HepG2 (cell line): ENCODE results near the gene EPS8L3. TPM values are rescaled to one million over a fixed set of nuclear protein-coding genes. Genes with fewer than 3 reads are reported as not detected.

Source experiments
- CBX2 ChIP-seq, 2 experiments: fragments of 200-600 bp in 1 of 2; sonication (generic); formaldehyde crosslinking in 1 of 2; IDR thresholded peaks; 2 replicates each; pipeline versions ENCODE4 v1.7.0 to v1.8.1; 2018 to 2022; ENCODE audit warnings: low read depth in 2 of 2, low read length in 1 of 2, mild to moderate bottlenecking in 1 of 2, missing genetic modification reagents in 1 of 2
- FOXK1 ChIP-seq: sonication (generic); formaldehyde crosslinking; IDR thresholded peaks from 2 replicates; pipeline ENCODE4 v1.4.0; 2020; ENCODE audit warnings: low read depth, missing genetic modification reagents, borderline replicate concordance
- FOXO1 ChIP-seq: sonication (generic); formaldehyde crosslinking; IDR thresholded peaks from 2 replicates; pipeline ENCODE4 v1.4.0; 2020; ENCODE audit warnings: missing genetic modification reagents
- HDAC1 ChIP-seq: sonication (generic); formaldehyde crosslinking; IDR thresholded peaks from 2 replicates; pipeline ENCODE4 v1.5.1; 2020; ENCODE audit warnings: mild to moderate bottlenecking, missing genetic modification reagents
- HOXA5 ChIP-seq: sonication (generic); formaldehyde crosslinking; IDR thresholded peaks from 2 replicates; pipeline ENCODE4 v1.4.0; 2020; ENCODE audit warnings: missing genetic modification reagents
- RFXAP ChIP-seq: sonication (generic); formaldehyde crosslinking; IDR thresholded peaks from 2 replicates; pipeline ENCODE4 v1.4.0; 2020; ENCODE audit warnings: missing genetic modification reagents, borderline replicate concordance
- RXRA ChIP-seq: sonication (generic); formaldehyde crosslinking; IDR thresholded peaks from 2 replicates; pipeline ENCODE4 v1.5.1; 2020; ENCODE audit warnings: missing genetic modification reagents
- SSRP1 ChIP-seq: IDR thresholded peaks from 2 replicates; pipeline ENCODE4 v1.6.1; 2016; ENCODE audit warnings: control low read depth
- TARDBP ChIP-seq: sonication (generic); formaldehyde crosslinking; IDR thresholded peaks from 2 replicates; pipeline ENCODE4 v1.8.0; 2022; ENCODE audit warnings: mild to moderate bottlenecking, missing genetic modification reagents
- ZEB1 ChIP-seq: IDR thresholded peaks from 2 replicates; pipeline ENCODE4 v1.6.1; 2012; ENCODE audit warnings: mild to moderate bottlenecking, low read depth, inconsistent platforms; ENCODE audit not compliant: insufficient replicate concordance
- ZSCAN21 ChIP-seq: sonication (generic); formaldehyde crosslinking; IDR thresholded peaks from 2 replicates; pipeline ENCODE4 v1.8.0; 2022; ENCODE audit warnings: mild to moderate bottlenecking, missing genetic modification reagents, moderate library complexity, borderline replicate concordance
- ZSCAN25 ChIP-seq: sonication (generic); formaldehyde crosslinking; IDR thresholded peaks from 2 replicates; pipeline ENCODE4 v1.8.0; 2022; ENCODE audit warnings: mild to moderate bottlenecking, missing genetic modification reagents
- ZSCAN29 ChIP-seq: sonication (generic); formaldehyde crosslinking; conservative IDR thresholded peaks from 2 replicates; pipeline ENCODE4 v1.4.0; 2020; ENCODE audit warnings: mild to moderate bottlenecking, missing genetic modification reagents
- polyA plus RNA-seq, 8 experiments: library from polyadenylated mRNA; depleted of rRNA in 3 of 8; stranded (reverse) in 7 of 8; unstranded in 1 of 8; fragments of >200 nt; fragmentation: Illumina TruSeq in 4 of 8; extraction: Trizol in 4 of 8; gene quantifications; 2 replicates each; pipeline versions ENCODE4 v1.2.1 to v1.2.3, GENCODE V29; 2011 to 2016; ENCODE audit warnings: low read depth in 4 of 8, missing spikeins in 1 of 8, mixed read lengths in 1 of 8; ENCODE audit not compliant: insufficient read depth in 1 of 8
- total RNA-seq, 5 experiments: library from RNA; depleted of rRNA; stranded (reverse); fragments of >200 nt; fragmentation: Illumina TruSeq; extraction: Trizol; gene quantifications; 2 replicates each; pipeline ENCODE4 v1.2.3, GENCODE V29; 2016; ENCODE audit warnings: low read depth in 1 of 5
- TF ChIP-seq, protein P1 (sequence below): sonication (generic); formaldehyde crosslinking; IDR thresholded peaks from 2 replicates; pipeline ENCODE4 v1.4.0; 2020; ENCODE audit warnings: low read depth, mild to moderate bottlenecking, missing genetic modification reagents
- TF ChIP-seq, protein P2 (sequence below): sonication (generic); formaldehyde crosslinking; IDR thresholded peaks from 2 replicates; pipeline ENCODE4 v1.8.1; 2023; ENCODE audit warnings: mild to moderate bottlenecking, moderate library complexity, missing genetic modification reagents
- TF ChIP-seq, protein P3 (sequence below): IDR thresholded peaks from 2 replicates; pipeline ENCODE4 v1.6.1; 2016; ENCODE audit warnings: low read depth
- TF ChIP-seq, protein P4 (sequence below): sonication (generic); formaldehyde crosslinking; IDR thresholded peaks from 2 replicates; pipeline ENCODE4 v1.5.1; 2020; ENCODE audit warnings: missing genetic modification reagents, mild to moderate bottlenecking, borderline replicate concordance
- TF ChIP-seq, protein P5 (sequence below): sonication (generic); formaldehyde crosslinking; IDR thresholded peaks from 2 replicates; pipeline ENCODE4 v1.5.0; 2020; ENCODE audit warnings: mild to moderate bottlenecking, low read depth, missing genetic modification reagents, borderline replicate concordance
- TF ChIP-seq, protein P6 (sequence below): sonication (generic); formaldehyde crosslinking; IDR thresholded peaks from 2 replicates; pipeline ENCODE4 v1.4.0; 2020; ENCODE audit warnings: mild to moderate bottlenecking, missing genetic modification reagents

EPS8L3 gene
- total and polyA plus RNA-seq, 2 of the 13 experiments (the other 11 are each of a cell fraction or from before 2014, with no cell fraction given), result 18.2 to 106 TPM

DNA sequence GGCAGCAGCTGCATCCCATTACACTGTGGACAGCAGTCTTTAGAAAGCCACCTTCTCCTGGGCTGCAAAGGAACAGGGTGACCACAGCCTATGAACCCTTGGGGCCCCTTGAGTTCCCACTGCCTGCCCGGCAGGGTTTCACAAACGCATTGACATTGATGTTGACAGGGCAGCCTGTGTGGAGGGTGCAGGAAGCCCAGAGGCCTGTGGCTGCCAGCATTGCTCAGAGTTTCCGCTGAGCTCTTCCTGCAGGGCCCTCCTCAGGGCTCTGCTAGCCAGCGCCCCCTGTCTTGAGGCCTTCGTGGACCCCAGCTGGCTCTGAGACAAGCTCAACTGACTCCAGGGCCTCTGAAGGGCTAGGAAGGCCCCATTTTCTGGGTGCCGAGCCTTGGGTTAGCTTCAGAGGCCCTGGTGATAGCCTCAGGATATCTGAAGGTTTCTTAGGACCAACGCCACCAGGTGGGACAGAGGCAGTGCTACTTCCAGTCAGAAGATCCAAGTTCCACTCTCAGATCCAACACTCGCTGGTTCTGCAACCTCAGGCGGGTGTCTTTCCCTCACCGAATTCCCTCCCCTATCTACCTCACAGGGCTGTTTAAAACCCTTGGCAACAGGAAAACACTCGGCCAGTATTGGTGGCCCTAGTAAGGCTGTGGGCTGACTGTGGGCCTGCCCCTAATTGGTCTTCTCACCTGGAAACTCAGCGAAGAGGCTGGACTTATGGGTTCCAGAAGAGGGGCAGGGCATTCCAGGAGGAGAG, 27.2 kb upstream of the EPS8L3 start (continued):
- TF ChIP-seq CBX2 (IDR thresholded peaks at IDR 0.05; ENCODE audit: low read depth, low read length), result no peak
- TF ChIP-seq CBX2 (CRISPR knock-in tag; IDR thresholded peaks at IDR 0.05; ENCODE audit: low read depth), result no peak
- TF ChIP-seq, protein P1, sequence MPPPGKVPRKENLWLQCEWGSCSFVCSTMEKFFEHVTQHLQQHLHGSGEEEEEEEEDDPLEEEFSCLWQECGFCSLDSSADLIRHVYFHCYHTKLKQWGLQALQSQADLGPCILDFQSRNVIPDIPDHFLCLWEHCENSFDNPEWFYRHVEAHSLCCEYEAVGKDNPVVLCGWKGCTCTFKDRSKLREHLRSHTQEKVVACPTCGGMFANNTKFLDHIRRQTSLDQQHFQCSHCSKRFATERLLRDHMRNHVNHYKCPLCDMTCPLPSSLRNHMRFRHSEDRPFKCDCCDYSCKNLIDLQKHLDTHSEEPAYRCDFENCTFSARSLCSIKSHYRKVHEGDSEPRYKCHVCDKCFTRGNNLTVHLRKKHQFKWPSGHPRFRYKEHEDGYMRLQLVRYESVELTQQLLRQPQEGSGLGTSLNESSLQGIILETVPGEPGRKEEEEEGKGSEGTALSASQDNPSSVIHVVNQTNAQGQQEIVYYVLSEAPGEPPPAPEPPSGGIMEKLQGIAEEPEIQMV, result no peak
- TF ChIP-seq, protein P2, sequence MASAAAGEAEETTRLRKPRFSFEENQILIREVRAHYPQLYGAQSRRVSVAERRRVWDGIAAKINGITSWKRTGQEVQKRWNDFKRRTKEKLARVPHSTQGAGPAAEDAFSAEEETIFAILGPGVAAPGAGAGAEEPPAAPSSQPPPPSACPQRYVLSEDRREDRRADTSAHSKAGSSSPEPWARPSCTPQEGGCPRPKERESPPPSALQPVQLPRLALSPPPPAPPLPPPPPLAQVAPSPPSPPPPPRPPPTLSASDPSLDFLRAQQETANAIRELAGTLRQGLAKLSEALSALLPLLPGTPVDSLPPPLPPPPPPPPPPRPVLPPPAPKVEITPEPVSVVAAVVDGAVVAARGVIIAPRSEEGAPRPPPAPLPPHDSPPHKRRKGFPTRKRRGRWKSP (CRISPR knock-in tag), result 0 out of 2 replicates have a peak, but pooled peaks have one; percentile 28
- peak; percentile 97 for TF ChIP-seq RFXAP (CRISPR knock-in tag)
- 0 out of 2 replicates have a peak, but pooled peaks have one; percentile 55 for TF ChIP-seq HOXA5 (CRISPR knock-in tag)
- TF ChIP-seq, protein P3, sequence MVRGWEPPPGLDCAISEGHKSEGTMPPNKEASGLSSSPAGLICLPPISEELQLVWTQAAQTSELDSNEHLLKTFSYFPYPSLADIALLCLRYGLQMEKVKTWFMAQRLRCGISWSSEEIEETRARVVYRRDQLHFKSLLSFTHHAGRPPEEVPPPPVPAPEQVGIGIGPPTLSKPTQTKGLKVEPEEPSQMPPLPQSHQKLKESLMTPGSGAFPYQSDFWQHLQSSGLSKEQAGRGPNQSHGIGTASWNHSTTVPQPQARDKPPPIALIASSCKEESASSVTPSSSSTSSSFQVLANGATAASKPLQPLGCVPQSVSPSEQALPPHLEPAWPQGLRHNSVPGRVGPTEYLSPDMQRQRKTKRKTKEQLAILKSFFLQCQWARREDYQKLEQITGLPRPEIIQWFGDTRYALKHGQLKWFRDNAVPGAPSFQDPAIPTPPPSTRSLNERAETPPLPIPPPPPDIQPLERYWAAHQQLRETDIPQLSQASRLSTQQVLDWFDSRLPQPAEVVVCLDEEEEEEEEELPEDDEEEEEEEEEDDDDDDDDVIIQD (CRISPR knock-in tag), result peak; percentile 29; the same call in 1 of the 2 replicates
- TF ChIP-seq FOXO1 (CRISPR knock-in tag), result peak; percentile 29; the same call in 1 of the 2 replicates
- 0 out of 2 replicates have a peak, but pooled peaks have one; percentile 65 for TF ChIP-seq ZSCAN29 (CRISPR knock-in tag)
- peak; percentile 36 for TF ChIP-seq ZEB1
- 0 out of 2 replicates have a peak, but pooled peaks have one; percentile 17 for TF ChIP-seq SSRP1 (CRISPR knock-in tag)
- TF ChIP-seq, protein P4, sequence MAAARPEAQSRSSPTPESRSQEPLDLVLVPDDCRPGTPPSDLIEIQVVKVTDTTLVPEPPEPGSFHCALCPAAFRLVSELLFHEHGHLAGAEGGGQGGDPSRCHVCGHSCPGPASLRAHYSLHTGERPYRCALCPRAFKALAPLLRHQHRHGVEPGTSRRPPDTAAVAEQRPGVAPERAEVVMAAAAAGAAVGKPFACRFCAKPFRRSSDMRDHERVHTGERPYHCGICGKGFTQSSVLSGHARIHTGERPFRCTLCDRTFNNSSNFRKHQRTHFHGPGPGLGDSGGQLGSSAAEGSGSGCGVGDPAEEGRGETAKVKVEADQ (CRISPR knock-in tag), result peak; percentile 66; the same call in 1 of the 2 replicates
- peak; percentile 40; the same call in 1 of the 2 replicates for TF ChIP-seq FOXK1 (CRISPR knock-in tag)
- no peak for TF ChIP-seq ZSCAN21 (CRISPR knock-in tag)
- peak; percentile 52 for TF ChIP-seq HDAC1 (CRISPR knock-in tag)
- TF ChIP-seq RXRA (CRISPR knock-in tag), result peak; percentile 67; the same call in 1 of the 2 replicates
- peak; percentile 27; the same call in 1 of the 2 replicates for TF ChIP-seq TARDBP
- TF ChIP-seq, protein P5, sequence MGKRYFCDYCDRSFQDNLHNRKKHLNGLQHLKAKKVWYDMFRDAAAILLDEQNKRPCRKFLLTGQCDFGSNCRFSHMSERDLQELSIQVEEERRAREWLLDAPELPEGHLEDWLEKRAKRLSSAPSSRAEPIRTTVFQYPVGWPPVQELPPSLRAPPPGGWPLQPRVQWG (CRISPR knock-in tag), result no peak
- 0 out of 2 replicates have a peak, but pooled peaks have one; percentile 37 for TF ChIP-seq ZSCAN25 (CRISPR knock-in tag)
- TF ChIP-seq, protein P6, sequence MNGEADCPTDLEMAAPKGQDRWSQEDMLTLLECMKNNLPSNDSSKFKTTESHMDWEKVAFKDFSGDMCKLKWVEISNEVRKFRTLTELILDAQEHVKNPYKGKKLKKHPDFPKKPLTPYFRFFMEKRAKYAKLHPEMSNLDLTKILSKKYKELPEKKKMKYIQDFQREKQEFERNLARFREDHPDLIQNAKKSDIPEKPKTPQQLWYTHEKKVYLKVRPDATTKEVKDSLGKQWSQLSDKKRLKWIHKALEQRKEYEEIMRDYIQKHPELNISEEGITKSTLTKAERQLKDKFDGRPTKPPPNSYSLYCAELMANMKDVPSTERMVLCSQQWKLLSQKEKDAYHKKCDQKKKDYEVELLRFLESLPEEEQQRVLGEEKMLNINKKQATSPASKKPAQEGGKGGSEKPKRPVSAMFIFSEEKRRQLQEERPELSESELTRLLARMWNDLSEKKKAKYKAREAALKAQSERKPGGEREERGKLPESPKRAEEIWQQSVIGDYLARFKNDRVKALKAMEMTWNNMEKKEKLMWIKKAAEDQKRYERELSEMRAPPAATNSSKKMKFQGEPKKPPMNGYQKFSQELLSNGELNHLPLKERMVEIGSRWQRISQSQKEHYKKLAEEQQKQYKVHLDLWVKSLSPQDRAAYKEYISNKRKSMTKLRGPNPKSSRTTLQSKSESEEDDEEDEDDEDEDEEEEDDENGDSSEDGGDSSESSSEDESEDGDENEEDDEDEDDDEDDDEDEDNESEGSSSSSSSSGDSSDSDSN (CRISPR knock-in tag), result peak; percentile 50; the same call in 1 of the 2 replicates
